NCI-H524 treated with DMSO at 0.1 percent for 48 hours (cell line): ENCODE data around the gene ATP13A2.

ENCODE experiments used
- DNase-seq: peaks from one replicate; lab custom pipeline; 2025; lab: John Stamatoyannopoulos, UW

ATP13A2 gene

DNA sequence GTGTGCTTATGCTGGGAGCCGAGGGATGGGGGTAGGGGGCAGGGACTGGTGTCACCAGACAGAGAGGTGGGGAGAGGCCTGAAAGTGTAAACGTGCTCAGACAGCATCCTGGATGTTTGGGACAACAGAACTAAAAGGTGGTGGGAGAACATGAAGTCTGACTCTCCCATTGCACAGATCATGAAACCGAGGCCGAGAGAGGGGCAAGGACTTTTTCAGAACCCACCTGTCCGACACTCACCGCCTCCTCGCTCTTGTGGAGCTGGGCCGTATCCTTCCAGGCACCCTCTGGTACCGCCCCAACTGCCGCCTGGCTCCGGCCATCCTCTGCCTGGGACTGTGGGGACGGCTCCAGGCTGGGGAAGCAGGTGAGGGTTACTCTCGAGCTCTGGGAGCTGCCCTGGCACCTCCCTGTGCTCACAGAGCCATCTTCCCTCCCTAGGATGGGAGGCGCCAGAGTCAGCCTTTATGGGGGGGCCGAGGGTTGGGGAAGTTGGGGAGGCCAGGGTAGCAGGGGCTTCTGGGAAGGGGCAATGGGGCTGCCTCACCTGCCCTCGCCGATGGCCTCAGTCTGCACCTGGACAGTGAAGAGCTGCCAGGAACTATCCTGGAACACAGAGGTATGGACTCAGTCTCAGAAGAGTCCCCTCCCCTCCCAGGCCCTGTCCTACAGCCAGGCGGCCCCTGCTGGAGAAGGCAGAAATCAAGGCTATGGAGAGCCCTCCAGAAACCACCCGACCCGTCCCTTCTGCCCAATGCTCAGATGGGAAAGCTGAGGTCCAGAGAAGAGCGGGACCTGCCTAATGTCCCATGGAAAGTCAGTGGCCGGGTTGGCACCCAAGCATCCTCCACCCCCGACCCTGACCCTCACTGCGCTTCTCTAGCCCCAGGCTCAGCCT, 7.0 kb downstream of the ATP13A2 start:
- DNase-seq = no peak

DNA sequence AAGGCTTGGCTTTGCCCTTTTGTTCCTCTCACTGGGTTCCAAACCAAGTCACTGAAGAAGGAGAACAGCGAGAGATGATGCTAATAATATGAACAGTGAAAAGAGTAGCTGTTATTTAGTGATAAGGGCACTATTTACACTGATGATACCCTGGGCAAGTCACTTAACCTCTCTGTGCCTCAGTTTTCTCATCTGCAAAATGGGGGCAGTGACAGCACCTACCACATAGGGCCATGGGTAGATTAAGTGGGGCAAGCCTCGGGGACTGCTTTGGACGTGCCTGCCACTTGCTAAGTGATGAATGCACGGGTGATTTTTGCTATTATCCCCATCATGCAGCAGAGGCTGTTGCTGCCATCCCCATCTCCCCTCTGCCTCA, 9.2 kb downstream of the ATP13A2 start:
- no peak for DNase-seq

DNA sequence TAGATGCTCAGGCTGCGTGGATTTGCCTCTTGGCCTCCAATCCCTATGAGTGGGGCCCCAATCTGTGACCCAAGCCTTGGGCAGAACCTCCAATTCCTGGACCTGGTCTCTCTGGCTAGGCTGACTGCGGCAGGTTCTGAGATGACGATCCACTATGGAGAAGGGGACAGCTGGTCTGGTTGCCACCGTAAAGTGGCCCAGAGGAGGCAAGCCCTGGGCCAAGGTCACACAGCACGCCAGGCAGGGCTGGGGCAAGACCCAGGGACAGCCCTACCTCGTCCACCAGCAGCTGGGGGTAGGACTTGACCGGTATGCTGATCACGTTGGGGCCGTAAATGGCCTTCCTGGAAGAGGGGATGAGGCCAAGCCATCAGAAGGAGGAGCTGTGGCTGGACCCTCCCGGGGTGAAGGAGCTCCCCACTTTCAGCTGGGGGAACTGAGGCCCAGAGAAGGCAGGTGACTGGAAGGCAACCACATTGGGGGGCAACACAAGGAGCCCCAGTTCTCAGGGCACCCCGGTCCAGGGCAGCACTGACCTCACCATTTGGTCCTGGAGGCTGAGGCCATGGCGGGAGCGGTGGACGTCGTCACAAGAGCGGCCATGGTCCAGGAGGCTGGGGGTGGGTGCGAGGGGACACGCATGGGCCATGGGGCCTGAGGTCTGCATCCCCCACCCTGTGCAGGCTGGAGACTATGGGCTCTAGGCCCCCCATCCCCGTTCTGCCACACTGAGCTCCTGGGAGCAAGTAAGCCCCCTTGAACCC, 9.8 kb downstream of the ATP13A2 start:
- no peak for DNase-seq

DNA sequence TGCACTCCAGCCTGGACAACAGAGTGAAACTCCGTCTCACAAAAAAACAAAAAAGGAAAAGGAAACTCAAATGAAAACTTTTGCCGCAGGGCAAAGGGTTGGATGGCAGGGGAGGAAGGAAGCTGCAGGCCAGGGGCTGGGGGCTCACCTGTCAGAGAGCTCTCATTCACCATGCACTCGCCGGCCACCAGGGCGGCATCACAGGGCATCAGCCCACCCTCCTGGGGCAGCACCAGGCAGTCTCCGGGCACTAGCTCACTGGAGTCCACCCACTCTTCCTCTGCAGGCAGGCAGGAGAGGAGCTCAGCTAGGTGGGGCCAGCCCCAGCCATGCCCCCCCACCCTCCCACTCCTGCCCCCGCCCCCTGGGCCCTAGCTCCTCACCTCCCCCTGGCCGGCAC, 11.9 kb downstream of the ATP13A2 start:
- no peak for DNase-seq

DNA sequence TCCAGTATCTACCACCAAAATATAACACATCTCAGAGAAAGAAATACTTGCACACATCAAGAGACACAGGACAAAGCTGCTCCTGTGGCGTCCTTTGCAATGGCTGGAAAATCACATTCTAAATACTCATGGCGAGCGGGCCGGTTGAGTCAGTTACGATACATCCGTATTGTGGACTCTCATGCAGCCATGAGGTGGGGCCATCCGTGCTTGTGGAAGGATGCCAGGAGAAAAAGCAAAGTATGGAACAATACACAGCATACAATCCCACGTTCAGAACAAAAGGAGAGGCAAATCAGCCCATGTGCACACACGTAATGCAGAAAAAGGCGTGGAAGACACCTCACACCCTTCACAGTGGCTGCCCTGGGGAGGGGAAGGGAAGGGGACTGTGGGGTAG, 13.1 kb downstream of the ATP13A2 start:
- DNase-seq = no peak

DNA sequence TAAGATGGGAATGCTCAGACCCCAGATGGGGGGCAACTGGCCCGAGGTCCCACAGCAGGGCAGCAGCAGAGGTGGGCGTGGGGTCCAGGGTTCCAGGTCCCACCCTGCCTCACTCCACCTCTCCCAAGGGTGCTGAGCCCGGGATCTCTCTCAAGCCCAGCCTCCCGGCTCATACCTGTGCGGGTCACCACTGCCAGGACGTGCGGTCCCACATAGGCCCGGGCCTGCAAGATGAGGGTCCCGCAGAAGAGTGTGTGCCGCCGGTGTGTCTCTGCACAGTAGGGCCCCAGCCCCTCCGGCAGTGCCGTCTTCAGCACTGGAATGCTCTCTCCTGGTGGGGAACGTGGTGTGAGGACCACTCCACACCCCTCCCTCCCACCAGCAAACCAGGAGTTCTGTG, 14.9 kb downstream of the ATP13A2 start:
- no peak for DNase-seq

DNA sequence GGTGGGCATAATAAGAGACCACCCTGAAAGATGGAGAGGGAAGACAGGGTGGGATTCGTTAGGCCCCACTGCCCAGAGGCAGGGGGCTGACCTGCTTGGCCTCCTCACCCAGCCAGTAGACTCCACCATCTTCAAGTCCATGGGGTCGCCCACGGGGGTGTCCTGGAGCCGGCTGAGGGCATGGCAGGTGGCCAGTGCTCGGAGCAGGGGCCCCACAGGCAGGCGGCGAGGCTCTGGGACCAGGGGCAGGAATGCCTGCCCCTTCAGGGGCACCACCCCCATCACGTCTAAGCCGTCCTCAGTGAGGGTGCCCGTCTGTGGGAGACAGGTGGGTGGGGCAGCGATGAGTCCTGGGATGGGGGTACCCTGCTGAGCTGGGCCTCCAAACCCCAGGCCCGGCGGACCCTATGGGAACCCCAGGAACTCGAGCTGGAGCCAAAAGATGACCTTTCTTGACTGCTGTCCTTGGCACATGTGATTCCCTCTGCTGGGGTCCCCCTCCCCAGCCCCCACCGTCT, 18.1 kb downstream of the ATP13A2 start:
- DNase-seq = no peak

DNA sequence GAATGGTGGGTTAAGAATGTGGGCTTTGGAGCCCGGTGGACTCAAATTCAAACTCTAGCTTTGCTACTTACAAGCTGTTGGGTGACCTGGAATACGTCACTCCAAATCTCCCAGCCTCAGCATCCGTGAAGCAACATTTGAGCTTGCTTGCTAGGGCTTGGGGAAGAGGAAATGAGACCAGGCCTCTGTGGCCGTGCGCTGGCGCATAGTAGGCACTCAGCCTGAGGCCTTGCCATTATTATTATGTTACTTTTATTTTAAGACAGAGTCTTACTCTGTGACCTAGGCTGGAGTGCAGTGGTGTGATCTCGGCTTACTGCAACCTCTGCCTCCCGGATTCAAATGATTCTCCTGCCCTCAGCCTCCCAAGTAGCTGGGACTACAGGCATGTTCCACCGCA, 19.1 kb downstream of the ATP13A2 start:
- no peak for DNase-seq

DNA sequence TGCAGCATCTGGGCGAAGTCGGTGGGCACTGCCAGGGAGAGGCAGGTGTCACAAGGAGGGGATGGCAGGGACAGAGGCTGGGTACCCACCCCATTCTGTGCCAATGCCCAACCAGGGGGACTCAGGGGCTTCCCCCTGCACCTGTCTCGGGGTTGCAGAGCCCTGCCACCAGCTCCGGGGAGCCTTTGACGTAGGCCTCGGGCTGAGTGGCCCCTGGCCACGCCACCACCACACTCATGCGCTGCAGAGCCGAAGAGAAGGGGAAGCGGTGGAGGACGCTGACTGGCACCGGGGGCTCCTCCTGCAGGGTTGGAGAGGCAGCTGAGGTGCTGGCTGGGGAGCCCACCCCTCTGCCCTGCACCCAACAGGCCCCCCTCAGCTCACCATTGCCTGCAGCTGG, 19.6 kb downstream of the ATP13A2 start:
- DNase-seq = no peak

DNA sequence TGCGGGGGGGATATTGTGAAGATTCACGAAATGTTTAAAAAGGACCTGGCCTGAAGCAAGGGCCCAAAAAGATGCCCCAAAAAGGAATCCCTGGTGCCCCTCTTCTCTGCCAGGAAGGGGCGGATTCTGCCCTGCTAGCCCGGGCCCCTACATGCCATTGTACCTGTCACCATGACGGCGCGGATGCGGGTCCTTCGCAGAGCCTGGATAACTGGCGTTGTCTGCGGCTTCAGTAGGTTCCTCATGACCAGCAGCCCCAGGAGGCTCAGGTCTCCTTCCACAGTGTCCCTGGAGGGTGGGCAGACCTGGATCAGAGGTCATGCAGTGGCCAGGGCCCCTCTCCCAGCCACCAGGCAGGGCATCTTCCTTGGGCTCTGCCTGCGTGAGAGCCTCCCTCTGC, 20.2 kb downstream of the ATP13A2 start:
- DNase-seq = no peak

DNA sequence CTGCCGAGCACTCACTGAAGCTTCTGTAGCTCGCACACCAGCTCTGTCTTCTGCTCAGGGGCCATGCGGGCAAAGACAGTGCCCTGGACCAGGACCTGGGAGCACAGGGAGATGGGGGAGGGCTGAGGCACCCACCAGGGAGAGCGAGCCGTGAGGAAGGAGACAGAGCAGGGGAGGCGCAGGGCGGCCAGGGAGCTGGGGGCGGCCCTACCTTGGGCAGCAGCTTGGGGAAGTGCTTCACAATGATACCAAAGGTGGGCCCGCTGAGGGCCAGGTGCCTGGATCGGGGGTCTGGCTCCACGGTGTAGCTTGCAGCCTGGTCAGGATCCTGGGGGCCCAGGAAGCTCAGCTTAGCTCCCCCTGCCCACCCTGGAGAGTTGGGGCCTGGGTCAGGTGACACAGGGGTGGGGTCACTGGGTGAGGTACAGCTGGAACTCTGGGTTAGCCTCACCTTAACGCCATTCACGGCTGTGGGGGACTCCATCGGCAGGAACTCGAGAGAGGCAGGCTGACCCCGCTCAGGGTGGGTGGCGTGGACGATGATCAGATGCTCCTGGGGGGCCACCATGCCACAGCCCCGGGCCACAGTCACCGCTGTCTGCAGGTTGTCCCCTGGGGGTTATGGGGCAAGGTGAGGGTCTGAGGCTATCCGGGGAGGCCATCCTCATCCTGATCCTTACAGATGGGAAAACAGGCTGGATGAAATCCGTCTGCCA, 21.9 kb downstream of the ATP13A2 start:
- no peak for DNase-seq

DNA sequence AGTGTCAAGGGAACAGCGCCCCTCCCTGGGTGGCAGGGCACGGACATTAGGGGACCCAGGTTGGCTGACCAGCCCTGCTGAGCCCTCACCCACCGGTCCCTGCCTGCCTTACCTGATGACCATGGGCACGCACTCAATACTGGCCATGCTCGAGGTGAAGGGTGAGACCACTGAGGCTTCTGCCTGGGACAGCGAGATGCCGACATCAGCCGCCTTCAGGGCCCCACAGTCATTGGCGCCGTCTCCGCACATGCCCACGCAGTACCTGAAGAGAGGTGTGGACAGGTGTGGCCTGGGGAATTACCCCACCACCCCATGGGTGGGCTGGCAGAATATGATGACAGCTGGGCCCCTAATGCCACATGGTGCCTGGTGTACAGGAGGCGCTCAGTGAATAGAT, 23.5 kb downstream of the ATP13A2 start:
- DNase-seq = no peak

DNA sequence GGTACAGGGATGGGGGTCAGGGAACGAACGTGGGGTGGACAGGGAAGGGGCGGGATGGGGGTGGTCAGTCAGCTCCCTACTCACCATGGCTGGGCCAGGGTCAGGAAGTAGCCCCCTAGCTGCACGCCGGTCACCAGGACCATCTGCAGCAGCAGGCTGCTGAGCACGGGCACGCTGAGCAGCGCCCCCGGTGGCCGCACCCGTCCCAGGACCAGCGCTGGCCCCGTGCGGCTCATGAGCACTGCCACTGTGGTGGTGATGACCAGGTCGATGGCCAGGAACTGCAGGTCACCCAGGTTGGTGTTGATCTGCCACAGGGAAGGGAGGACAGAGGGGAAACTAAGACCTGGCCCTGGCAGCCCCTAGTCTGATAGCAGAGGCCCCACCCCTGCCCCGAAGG, 24.8 kb downstream of the ATP13A2 start:
- no peak for DNase-seq

DNA sequence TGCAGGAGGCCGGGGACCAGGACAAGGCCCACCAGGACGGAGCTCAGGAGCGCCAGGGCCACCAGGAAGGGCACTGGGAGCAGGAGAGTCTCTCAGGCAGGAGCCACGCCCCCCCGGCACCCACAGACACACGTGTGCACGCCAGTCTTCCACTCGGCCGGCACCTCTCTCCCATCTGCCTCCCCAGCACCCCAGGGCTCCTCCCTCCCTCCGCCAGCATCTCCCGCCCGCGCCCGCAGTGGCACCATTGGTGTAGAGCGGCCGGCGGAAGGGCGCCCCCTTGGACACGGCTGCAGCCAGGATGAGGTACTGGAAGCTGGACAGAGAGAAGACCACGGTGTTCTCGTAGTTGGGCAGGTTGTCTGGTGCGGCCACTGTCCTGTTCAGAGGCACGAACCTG, 25.2 kb downstream of the ATP13A2 start:
- no peak for DNase-seq

DNA sequence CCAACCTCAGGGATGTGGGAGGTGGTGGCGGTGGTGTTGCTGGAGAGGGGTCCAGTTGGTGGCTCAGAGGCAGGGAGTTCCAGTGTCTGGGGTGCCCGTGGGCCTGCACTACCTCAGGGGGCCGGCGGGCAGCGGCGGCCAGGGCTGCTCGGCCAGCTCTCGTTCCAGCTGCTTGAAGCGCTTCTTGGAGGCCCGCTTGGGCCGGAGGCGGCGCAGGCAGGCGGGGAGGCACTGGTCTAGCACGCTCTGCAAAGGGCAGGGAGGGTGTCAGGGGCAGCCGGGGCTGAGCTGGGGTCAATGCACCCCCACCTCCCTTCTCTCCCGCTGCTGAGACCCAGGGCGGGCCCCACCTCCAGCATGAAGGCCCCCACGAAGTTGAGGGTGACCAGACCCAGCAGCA, 25.6 kb downstream of the ATP13A2 start:
- DNase-seq = no peak

DNA sequence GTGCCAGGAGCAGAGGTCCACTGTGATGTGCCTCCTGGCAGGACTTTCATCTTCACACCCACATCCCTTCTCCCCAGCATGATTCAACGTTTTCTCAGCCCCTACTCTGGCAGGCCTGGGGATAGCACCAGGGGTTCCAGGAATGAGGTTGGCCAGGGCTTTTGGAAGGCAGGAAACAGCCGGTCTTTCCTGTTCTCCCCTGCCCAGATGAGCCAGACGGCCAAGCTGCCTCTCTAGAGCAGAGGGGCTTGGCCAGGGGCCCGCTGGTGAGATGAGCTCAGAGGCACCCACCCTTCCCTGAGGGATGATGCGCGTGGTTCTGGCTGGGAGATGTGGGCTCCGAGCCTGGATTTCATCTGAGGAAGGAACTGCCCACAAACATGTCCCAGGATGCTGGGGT, 27.0 kb downstream of the ATP13A2 start:
- DNase-seq = no peak

DNA sequence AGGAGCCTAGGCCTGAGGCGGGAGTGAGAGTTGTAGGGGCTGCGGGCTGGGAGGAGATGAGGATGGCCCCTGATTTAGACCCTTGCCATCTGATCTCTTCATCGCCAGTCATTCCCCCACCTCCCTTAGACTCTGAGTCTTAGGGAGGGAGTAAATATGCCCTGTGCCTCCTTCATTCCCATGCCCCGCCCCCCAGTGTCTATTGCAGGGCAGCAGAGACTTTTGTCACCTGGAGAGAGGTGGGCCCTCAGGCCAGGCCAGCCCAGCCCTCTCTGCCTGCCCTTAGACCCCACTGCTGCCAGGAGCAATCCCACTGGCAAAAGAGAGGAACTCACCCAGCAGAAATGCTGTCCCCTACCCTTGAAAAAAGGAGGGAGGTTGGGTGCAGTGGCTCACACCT, 28.1 kb downstream of the ATP13A2 start:
- DNase-seq = no peak

DNA sequence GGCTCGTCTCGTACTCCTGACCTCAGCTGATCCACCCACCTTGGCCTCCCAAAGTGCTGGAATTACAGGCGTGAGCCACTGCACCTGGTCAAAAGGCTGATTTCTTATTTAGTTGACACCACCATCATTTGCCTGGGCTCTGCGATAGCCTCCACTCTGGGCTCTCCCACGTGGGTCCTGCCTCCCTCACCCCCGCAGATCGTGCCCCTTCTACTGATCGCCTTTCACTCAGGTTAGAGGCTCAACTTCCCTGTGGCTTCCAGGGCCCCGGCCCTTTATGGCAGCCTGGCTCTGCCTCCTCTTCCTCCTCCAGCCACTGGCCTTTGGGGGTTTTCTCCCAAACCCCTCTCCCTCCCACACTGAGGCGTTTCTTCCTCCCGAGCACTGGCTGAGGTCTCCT, 28.8 kb downstream of the ATP13A2 start:
- no peak for DNase-seq

DNA sequence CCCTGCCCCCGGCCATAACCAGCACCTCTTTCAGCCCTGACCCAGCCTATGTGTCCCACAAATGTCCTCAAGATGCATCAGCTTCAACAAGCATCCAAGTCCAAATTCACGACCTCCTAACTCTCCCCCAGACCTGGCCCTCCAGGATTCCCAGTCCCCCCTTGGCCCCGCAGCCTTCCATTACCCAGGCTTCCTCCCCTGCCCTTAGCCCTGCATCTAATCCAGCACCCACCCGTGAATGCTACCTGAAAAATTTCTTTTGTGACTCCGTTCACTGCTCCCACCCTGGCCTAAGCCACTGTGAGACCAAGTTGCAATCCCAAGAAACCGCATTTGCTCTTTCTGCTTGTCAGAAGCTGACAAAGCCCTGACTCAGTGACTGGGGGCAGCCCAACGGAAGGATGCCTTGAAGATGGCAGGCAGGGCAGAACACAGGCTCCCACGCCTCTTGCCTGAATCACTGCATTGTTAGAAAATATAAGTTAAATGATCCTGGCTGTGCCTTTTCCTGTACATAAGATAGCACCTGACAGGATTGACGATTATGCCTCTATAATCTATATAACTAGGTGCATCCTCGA, 30.4 kb downstream of the ATP13A2 start:
- no peak for DNase-seq

DNA sequence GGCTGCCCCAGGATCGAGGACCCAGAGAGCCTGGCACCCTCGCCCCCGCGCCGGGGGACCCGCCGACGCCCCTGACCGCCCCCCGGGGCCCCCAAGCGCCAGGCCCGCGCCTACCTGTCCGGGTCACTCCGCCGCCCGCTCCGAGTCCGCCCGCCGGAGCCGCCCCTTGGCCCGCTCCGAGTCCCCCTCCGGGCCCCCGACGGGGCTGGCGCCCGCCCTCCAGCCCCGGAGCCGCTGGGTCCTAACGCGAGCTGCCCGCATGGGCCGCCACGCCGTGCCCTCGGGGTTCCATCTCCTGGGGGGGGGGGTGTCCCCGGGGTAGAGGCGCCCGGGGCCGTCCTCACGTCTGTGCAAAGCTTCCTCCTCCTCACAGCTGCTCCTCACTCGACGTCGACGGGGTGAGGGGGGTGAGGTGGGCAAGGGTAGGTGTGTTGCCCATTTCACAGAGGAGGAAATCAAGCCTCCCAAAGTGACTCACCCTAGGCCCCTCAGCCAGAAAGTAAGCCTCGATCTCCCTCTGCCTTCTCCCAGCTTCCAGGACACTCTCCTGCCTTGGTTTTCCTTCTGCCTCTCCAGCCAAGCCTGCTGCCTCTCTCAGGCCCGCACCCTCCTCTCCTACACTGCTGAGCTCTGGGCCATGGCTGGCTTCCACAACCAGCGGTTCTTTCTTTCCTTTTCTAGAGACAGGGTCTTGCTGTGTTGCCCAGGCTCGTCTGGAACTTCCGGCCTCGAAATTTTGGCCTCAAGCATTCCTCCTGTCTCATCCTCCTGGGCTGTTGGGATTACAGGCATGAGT, 31.1 kb downstream of the ATP13A2 start, which contains the start of gene MFAP2:
TSS of gene MFAP2 (minus strand) at position 148 of the 796 bp plus-strand sequence. CDS start 2,347 bp downstream, outside the sequence.
- DNase-seq = no peak
